Osteocyte (in vitro differentiated cells): Measurements from ENCODE around the gene NDFIP1. TPM values are rescaled to one million over a fixed set of nuclear protein-coding genes. Genes with fewer than 3 reads are reported as not detected.
"Not testable (repeated sequence)": the region's sequence is repeated elsewhere in the genome, so short reads cannot be mapped to it uniquely, and the experiment has no call there.

Experiments used
- DNase-seq: peaks from one replicate; pipeline ENCODE4 v3.0.0; 2021; ENCODE audit warnings: mixed read lengths; ENCODE audit not compliant: unreplicated experiment; ENCODE audit errors: extremely low spot score
- H3K27ac Mint-ChIP-seq: one replicate; pipeline ENCODE4 v1.8.0; 2021; ENCODE audit warnings: mild to moderate bottlenecking, mixed read lengths; ENCODE audit not compliant: unreplicated experiment
- H3K27me3 Mint-ChIP-seq: one replicate; pipeline ENCODE4 v1.8.0; 2021; ENCODE audit warnings: mixed read lengths; ENCODE audit not compliant: unreplicated experiment
- H3K36me3 Mint-ChIP-seq: one replicate; pipeline ENCODE4 v1.8.0; 2021; ENCODE audit warnings: mixed read lengths; ENCODE audit not compliant: unreplicated experiment
- H3K4me1 Mint-ChIP-seq: one replicate; pipeline ENCODE4 v1.8.0; 2021; ENCODE audit warnings: mixed read lengths; ENCODE audit not compliant: unreplicated experiment
- H3K4me3 Mint-ChIP-seq: one replicate; pipeline ENCODE4 v1.8.0; 2021; ENCODE audit warnings: mild to moderate bottlenecking, moderate library complexity, mixed read lengths; ENCODE audit not compliant: unreplicated experiment
- H3K9me3 Mint-ChIP-seq: one replicate; pipeline ENCODE4 v1.8.0; 2021; ENCODE audit warnings: mixed read lengths; ENCODE audit not compliant: unreplicated experiment
- total RNA-seq: library from RNA; stranded (reverse); gene quantifications from 2 replicates; pipeline ENCODE4 v1.2.1, GENCODE V29; 2021
- TF ChIP-seq, protein P1 (sequence below): fragments of 200-600 bp; sonication (generic); IDR thresholded peaks from 2 replicates; pipeline ENCODE4 v1.5.0; 2021; ENCODE audit warnings: antibody characterized with exemption, mild to moderate bottlenecking, moderate library complexity

Gene NDFIP1
- total RNA-seq, 1 donor from 2014 or later, result 62.7 TPM

- H3K27me3 Mint-ChIP-seq, result no peaks in the 10 kb centered on the region
- no peak overlapping the region for H3K4me3 Mint-ChIP-seq
- peaks cover 19% of the 10 kb centered on the region for H3K36me3 Mint-ChIP-seq
- H3K4me1 Mint-ChIP-seq, result no peaks in the 10 kb centered on the region
- TF ChIP-seq, protein P1, sequence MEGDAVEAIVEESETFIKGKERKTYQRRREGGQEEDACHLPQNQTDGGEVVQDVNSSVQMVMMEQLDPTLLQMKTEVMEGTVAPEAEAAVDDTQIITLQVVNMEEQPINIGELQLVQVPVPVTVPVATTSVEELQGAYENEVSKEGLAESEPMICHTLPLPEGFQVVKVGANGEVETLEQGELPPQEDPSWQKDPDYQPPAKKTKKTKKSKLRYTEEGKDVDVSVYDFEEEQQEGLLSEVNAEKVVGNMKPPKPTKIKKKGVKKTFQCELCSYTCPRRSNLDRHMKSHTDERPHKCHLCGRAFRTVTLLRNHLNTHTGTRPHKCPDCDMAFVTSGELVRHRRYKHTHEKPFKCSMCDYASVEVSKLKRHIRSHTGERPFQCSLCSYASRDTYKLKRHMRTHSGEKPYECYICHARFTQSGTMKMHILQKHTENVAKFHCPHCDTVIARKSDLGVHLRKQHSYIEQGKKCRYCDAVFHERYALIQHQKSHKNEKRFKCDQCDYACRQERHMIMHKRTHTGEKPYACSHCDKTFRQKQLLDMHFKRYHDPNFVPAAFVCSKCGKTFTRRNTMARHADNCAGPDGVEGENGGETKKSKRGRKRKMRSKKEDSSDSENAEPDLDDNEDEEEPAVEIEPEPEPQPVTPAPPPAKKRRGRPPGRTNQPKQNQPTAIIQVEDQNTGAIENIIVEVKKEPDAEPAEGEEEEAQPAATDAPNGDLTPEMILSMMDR, result no peak
- H3K27ac Mint-ChIP-seq, result no peak overlapping the region
- no peaks in the 10 kb centered on the region for H3K9me3 Mint-ChIP-seq
- DNase-seq, result no peak
Measured at GRCh38 chr5:142153674-142154448, 45.3 kb downstream of the NDFIP1 start.

- not testable (repeated sequence) for H3K9me3 Mint-ChIP-seq
Measured at GRCh38 chr5:142154449-142154841, 45.9 kb downstream of the NDFIP1 start.

DNA sequence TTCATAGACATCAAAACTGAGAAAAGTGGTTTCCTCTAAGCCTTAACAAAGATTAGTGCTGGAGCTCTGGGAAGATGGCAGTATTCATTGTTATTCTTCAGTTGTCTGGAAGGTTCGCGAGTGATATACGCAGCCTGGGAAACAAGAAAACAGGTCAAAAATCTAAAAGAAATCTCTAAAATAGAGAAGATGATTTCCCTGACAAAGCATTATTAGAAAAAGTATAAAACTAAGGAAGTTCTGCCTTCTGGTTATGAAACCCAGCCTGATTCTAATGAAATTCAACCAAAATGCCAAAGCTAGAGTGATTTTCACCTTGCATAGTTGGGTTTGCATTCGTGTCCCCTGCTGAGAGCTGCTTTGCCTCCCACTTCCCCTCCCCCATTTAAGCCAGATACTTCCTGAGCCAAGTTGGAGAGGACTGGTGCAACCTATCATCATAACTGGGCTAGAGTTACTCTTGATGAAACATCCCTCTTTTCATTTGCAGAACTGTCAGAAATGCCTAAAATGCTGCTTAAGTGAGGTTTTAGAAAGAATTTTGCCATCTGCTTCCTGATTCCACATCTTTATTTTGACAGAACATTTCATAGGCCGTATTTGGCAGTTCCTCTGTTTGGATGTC lies 48.4 kb downstream of the NDFIP1 start:
- Mint-ChIP-seq H3K36me3 (peaks cover 11% of the 10 kb centered on the region), H3K27me3 (no peaks in the 10 kb centered on the region), H3K9me3 (no peaks in the 10 kb centered on the region), H3K4me3 (no peak overlapping the region), H3K27ac (no peak overlapping the region), H3K4me1 (no peaks in the 10 kb centered on the region)
- no peak for DNase-seq
- TF ChIP-seq, protein P1, result no peak

More at GRCh38 chr5:142154449-142154841, 45.9 kb downstream of the NDFIP1 start:
- peaks cover 17% of the 10 kb centered on the region for H3K36me3 Mint-ChIP-seq
- not testable (repeated sequence) for H3K27me3 Mint-ChIP-seq, H3K27ac Mint-ChIP-seq, H3K4me1 Mint-ChIP-seq, DNase-seq, H3K4me3 Mint-ChIP-seq

GRCh38 chr5:142159354-142159753 lies 50.8 kb downstream of the NDFIP1 start:
- Mint-ChIP-seq H3K4me1 (no peaks in the 10 kb centered on the region), H3K36me3 (peaks cover 4% of the 10 kb centered on the region), H3K4me3 (no peak overlapping the region), H3K27me3 (no peaks in the 10 kb centered on the region), H3K27ac (no peak overlapping the region), H3K9me3 (no peaks in the 10 kb centered on the region)
- TF ChIP-seq, protein P1, result no peak
- no peak for DNase-seq

DNA sequence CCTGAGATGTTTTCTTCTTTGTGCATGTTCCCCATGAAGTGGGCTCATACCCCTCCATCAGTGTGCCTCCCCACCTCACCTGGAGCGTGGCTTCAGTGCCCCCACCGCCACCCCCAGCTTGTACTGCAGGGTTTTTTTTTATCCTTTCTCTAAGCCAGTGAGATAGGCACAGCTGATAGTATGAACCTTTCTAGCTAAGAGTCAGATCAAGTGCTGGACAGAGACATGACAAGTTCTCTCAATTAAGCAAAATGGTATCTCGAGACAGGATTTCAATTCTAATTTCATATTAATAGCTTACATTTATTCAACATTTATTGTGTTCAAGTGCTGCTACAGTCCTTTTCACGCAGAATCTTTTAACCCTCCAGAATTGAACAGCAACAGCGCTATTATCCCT lies 55.7 kb downstream of the NDFIP1 start:
- Mint-ChIP-seq H3K9me3 (no peaks in the 10 kb centered on the region), H3K27ac (no peak overlapping the region), H3K4me3 (no peak overlapping the region), H3K4me1 (no peaks in the 10 kb centered on the region), H3K27me3 (no peaks in the 10 kb centered on the region), H3K36me3 (no peaks in the 10 kb centered on the region)
- TF ChIP-seq, protein P1, result no peak
- no peak for DNase-seq
